B cell (primary cell): ENCODE results near the gene FRYL. TPM values are rescaled to one million over a fixed set of nuclear protein-coding genes. Genes with fewer than 3 reads are reported as not detected.
"Not testable (repeated sequence)": the region's sequence is repeated elsewhere in the genome, so short reads cannot be mapped to it uniquely, and the experiment has no call there.

Experiments used
- ATAC-seq: fragments of 200-7000 bp; cut with Tn5 transposase; one replicate; pipeline ENCODE4 v1.10.0; 2021; ENCODE audit warnings: low read depth, mild to moderate bottlenecking, moderate number of reproducible peaks, moderate library complexity
- CTCF ChIA-PET: fragments of 350-600 bp; sonication (Branson Sonifier 250); formaldehyde crosslinking; loops from one replicate; lab custom pipeline; 2021; ENCODE audit warnings: antibody characterized with exemption, inconsistent platforms; lab: Charles Lee
- POLR2A ChIA-PET: fragments of 350-600 bp; sonication (Branson Sonifier 250); formaldehyde crosslinking; loops from one replicate; lab custom pipeline; 2021; ENCODE audit warnings: antibody characterized with exemption; lab: Charles Lee
- DNase-seq: peaks from one replicate; pipeline ENCODE4 v3.0.0; 2013
- H2AFZ ChIP-seq: 2 replicates; pipeline ENCODE4 v1.6.1; 2012; ENCODE audit warnings: mild to moderate bottlenecking, low read depth, low read length; ENCODE audit not compliant: insufficient read depth, poor library complexity, severe bottlenecking
- H3K27ac ChIP-seq, 2 donors: 1 replicate in 1 of 2; 2 replicates in 1 of 2; pipeline ENCODE4 v1.5.1; 2012 to 2013; ENCODE audit warnings: low read length in 2 of 2, mild to moderate bottlenecking in 2 of 2, moderate library complexity in 1 of 2
- H3K27me3 ChIP-seq, 4 experiments: fragments of 200-600 bp in 1 of 4; sonication (generic) in 1 of 4; replicated peaks in 1 of 4; 1 replicate in 2 of 4; 2 replicates in 2 of 4; pipeline versions ENCODE4 v1.6.1 to v1.7.0; 2013 to 2016; ENCODE audit warnings: low read length in 3 of 4, mild to moderate bottlenecking in 2 of 4, mixed read lengths in 1 of 4, moderate library complexity in 1 of 4; ENCODE audit not compliant: insufficient read depth in 4 of 4, control insufficient read depth in 3 of 4; ENCODE audit errors: control extremely low read depth in 1 of 4
- H3K36me3 ChIP-seq, 2 experiments: replicated peaks in 1 of 2; 1 replicate in 1 of 2; 2 replicates in 1 of 2; pipeline versions ENCODE4 v1.6.1 to v1.7.1; 2013; ENCODE audit warnings: low read length in 1 of 2; ENCODE audit not compliant: insufficient read depth in 2 of 2, control insufficient read depth in 1 of 2; ENCODE audit errors: control extremely low read depth in 1 of 2, extremely low read depth in 1 of 2
- H3K4me1 ChIP-seq, 2 donors: fragments of 200-600 bp in 1 of 2; sonication (generic) in 1 of 2; 1 replicate in 1 of 2; 2 replicates in 1 of 2; pipeline versions ENCODE4 v1.5.1 to v1.6.1; 2013 to 2017; ENCODE audit warnings: low read length in 2 of 2; ENCODE audit not compliant: control insufficient read depth in 2 of 2, insufficient read depth in 2 of 2
- H3K4me2 ChIP-seq: replicated peaks from 2 replicates; pipeline ENCODE3; 2012; ENCODE audit warnings: mild to moderate bottlenecking, low read depth, low read length; ENCODE audit not compliant: poor library complexity, severe bottlenecking
- H3K4me3 ChIP-seq, 5 experiments: fragments of 200-600 bp in 1 of 5; sonication (generic) in 1 of 5; 1 replicate in 3 of 5; 2 replicates in 2 of 5; pipeline versions ENCODE4 v1.5.1 to v1.7.0; 2011 to 2016; ENCODE audit warnings: low read length in 4 of 5, mild to moderate bottlenecking in 4 of 5, low read depth in 2 of 5, control low read depth in 1 of 5, moderate library complexity in 1 of 5; ENCODE audit not compliant: insufficient read depth in 1 of 5; ENCODE audit errors: control extremely low read depth in 1 of 5, extremely low read depth in 1 of 5
- H3K79me2 ChIP-seq: fragments of 200-600 bp; sonication (generic); one replicate; pipeline ENCODE4 v1.6.0; 2016; ENCODE audit warnings: low read length; ENCODE audit not compliant: control insufficient read depth, insufficient read depth
- H3K9ac ChIP-seq: fragments of 200-600 bp; sonication (generic); 2 replicates; pipeline ENCODE4 v1.6.1; 2017; ENCODE audit warnings: mild to moderate bottlenecking, low read length, moderate library complexity
- H3K9me3 ChIP-seq, 3 donors: one replicate each; pipeline versions ENCODE4 v1.6.1 to v1.7.1; 2013; ENCODE audit warnings: low read length in 2 of 3; ENCODE audit not compliant: control insufficient read depth in 2 of 3, insufficient read depth in 1 of 3; ENCODE audit errors: control extremely low read depth in 1 of 3
- H4K20me1 ChIP-seq: 2 replicates; pipeline ENCODE4 v1.6.0; 2012; ENCODE audit warnings: mild to moderate bottlenecking, low read length; ENCODE audit not compliant: insufficient read depth, control insufficient read depth, poor library complexity, severe bottlenecking
- H3K27ac Mint-ChIP-seq: one replicate; pipeline ENCODE4 v1.8.0; 2021; ENCODE audit warnings: mixed read lengths
- H3K27me3 Mint-ChIP-seq: one replicate; pipeline ENCODE4 v1.8.0; 2021; ENCODE audit warnings: mixed read lengths
- H3K4me1 Mint-ChIP-seq: one replicate; pipeline ENCODE4 v1.8.0; 2021; ENCODE audit warnings: mixed read lengths
- H3K4me3 Mint-ChIP-seq: one replicate; pipeline ENCODE4 v1.8.0; 2021; ENCODE audit warnings: mixed read lengths
- H3K9me3 Mint-ChIP-seq: one replicate; pipeline ENCODE4 v1.8.0; 2022; ENCODE audit warnings: mixed read lengths; ENCODE audit not compliant: insufficient read depth
- CTCF ChIP-seq: fragments of 200-600 bp; IDR thresholded peaks from one replicate; pipeline ENCODE4 v1.8.0; 2022; ENCODE audit warnings: antibody characterized with exemption, mild to moderate bottlenecking
- EZH2 ChIP-seq: IDR thresholded peaks from 2 replicates; pipeline ENCODE4 v1.6.1; 2012; ENCODE audit warnings: borderline replicate concordance, low read depth, mild to moderate bottlenecking, moderate library complexity, low read length; ENCODE audit not compliant: insufficient read depth, poor library complexity, severe bottlenecking
- WGBS: methylation state at CpG from one replicate; pipeline ENCODE4 v1.1.5; 2013; ENCODE audit warnings: missing lambda C conversion rate; ENCODE audit not compliant: insufficient coverage; 5-methylcytosine and 5-hydroxymethylcytosine counted together
- intact Hi-C: fragments of 100-400 bp; cut with micrococcal nuclease; formaldehyde crosslinking; loops from one replicate; pipeline ENCODE4 v1.10.0; 2022
- polyA plus RNA-seq: library from polyadenylated mRNA; depleted of rRNA; stranded (reverse); fragments of >200 nt; gene quantifications from 2 replicates; pipeline ENCODE4 v1.2.3, GENCODE V29; 2012
- total RNA-seq, 2 donors: library from RNA; stranded (reverse); fragments of 120-200 nt in 1 of 2; gene quantifications; 1 replicate in 1 of 2; 2 replicates in 1 of 2; pipeline versions ENCODE4 v1.2.3 to v1.2.4, GENCODE V29; 2013 to 2022

The FRYL gene
- total and polyA plus RNA-seq, 2 donors (not counting 1 experiment from before 2014, with no cell fraction given) = 15.5 to 138 TPM

- DNase-seq (no peak), ATAC-seq (no peak)
- peaks cover 32% of the 10 kb centered on the region for H4K20me1 ChIP-seq
- no peaks in the 10 kb centered on the region for H3K27me3 Mint-ChIP-seq
- H3K27ac ChIP-seq = no peak overlapping the region
- H2AFZ ChIP-seq = no peak overlapping the region
- no peak overlapping the region for H3K9ac ChIP-seq
- H3K36me3 ChIP-seq = no peaks in the 10 kb centered on the region
- WGBS = 100% methylated on average over 4 of the region's 5 CpGs
- peaks cover 0 to 3% (median 0%) of the 10 kb centered on the region in 3 donors for H3K9me3 ChIP-seq
- no peak overlapping the region for H3K4me3 ChIP-seq
- H3K4me1 ChIP-seq = no peaks in the 10 kb centered on the region
- peaks cover 25% of the 10 kb centered on the region for H3K4me1 Mint-ChIP-seq
- no peak overlapping the region for H3K4me3 Mint-ChIP-seq
- H3K4me2 ChIP-seq = no peak overlapping the region
- TF ChIP-seq EZH2 (no peak), CTCF (no peak)
- H3K27ac Mint-ChIP-seq = no peak overlapping the region
- CTCF ChIA-PET = interaction anchor here (0.5 kb wide), 1 partner anchor 14 kb away, joined by 3 read pairs; no protein-coding TSS in a partner anchor
- H3K9me3 Mint-ChIP-seq = no peaks in the 10 kb centered on the region
- peaks cover 75% of the 10 kb centered on the region for H3K79me2 ChIP-seq
- POLR2A ChIA-PET = no interaction called here
- intact Hi-C loops = no loop called here
- H3K27me3 ChIP-seq = no peaks in the 10 kb centered on the region
These were observed 61.1 kb downstream of the FRYL start for GRCh38 chr4:48718818-48719465.

GRCh38 chr4:48716285-48716684, 63.8 kb downstream of the FRYL start:
- H3K27me3 Mint-ChIP-seq, H2AFZ ChIP-seq, H3K27me3 ChIP-seq, H3K9me3 ChIP-seq, ATAC-seq, intact Hi-C loops, DNase-seq, H3K4me2 ChIP-seq, H3K9me3 Mint-ChIP-seq, H3K9ac ChIP-seq, H3K4me3 Mint-ChIP-seq, H3K36me3 ChIP-seq, H3K27ac Mint-ChIP-seq, H3K4me3 ChIP-seq, H3K27ac ChIP-seq, POLR2A ChIA-PET, H3K4me1 ChIP-seq, CTCF ChIA-PET: not testable (repeated sequence)
- no CpG with 5 or more reads among the region's 5 CpGs for WGBS
- H3K4me1 Mint-ChIP-seq = peaks cover 21% of the 10 kb centered on the region
- peaks cover 48% of the 10 kb centered on the region for H3K79me2 ChIP-seq
- H4K20me1 ChIP-seq = peaks cover 11% of the 10 kb centered on the region
